Calu3 (cell line): ENCODE data around the gene ABRACL. TPM values are rescaled to one million over a fixed set of nuclear protein-coding genes. Genes with fewer than 3 reads are reported as not detected.
"Not testable (repeated sequence)": the region's sequence is repeated elsewhere in the genome, so short reads cannot be mapped to it uniquely, and the experiment has no call there.

ENCODE experiments used
- BruUV-seq: library from RNA; stranded (reverse); fragments of 400-500 nt; replicated peaks from 2 replicates; lab custom pipeline; 2021; lab: Mats Ljungman, UMichigan
- CTCF ChIA-PET: fragments of 300-600 bp; sonication (Branson Sonifier 250); formaldehyde crosslinking; loops from one replicate; lab custom pipeline; 2022; ENCODE audit warnings: antibody characterized with exemption; lab: Charles Lee
- DNase-seq: peaks from one replicate; pipeline ENCODE4 v3.0.0; 2022
- H3K27ac Mint-ChIP-seq: one replicate; pipeline ENCODE4 v1.8.0; 2022; ENCODE audit warnings: mixed read lengths; ENCODE audit not compliant: unreplicated experiment
- H3K27me3 Mint-ChIP-seq: one replicate; pipeline ENCODE4 v1.8.0; 2022; ENCODE audit warnings: mixed read lengths; ENCODE audit not compliant: unreplicated experiment
- H3K36me3 Mint-ChIP-seq: one replicate; pipeline ENCODE4 v1.8.0; 2022; ENCODE audit warnings: mild to moderate bottlenecking, moderate library complexity, mixed read lengths; ENCODE audit not compliant: insufficient read depth, unreplicated experiment
- H3K4me1 Mint-ChIP-seq: one replicate; pipeline ENCODE4 v1.8.0; 2022; ENCODE audit warnings: mild to moderate bottlenecking, low read depth, mixed read lengths; ENCODE audit not compliant: unreplicated experiment
- H3K4me3 Mint-ChIP-seq: one replicate; pipeline ENCODE4 v1.8.0; 2022; ENCODE audit warnings: mild to moderate bottlenecking, low read depth, moderate library complexity, mixed read lengths; ENCODE audit not compliant: unreplicated experiment
- H3K9me3 Mint-ChIP-seq: one replicate; pipeline ENCODE4 v1.8.0; 2022; ENCODE audit warnings: low read depth, mixed read lengths; ENCODE audit not compliant: unreplicated experiment
- CTCF ChIP-seq: fragments of 200-600 bp; IDR thresholded peaks from one replicate; pipeline ENCODE4 v1.8.0; 2022; ENCODE audit warnings: antibody characterized with exemption; ENCODE audit not compliant: unreplicated experiment
- intact Hi-C: fragments of 100-400 bp; cut with micrococcal nuclease; formaldehyde crosslinking; loops from one replicate; pipeline ENCODE4 v1.10.0; 2022; ENCODE audit not compliant: unreplicated experiment
- total RNA-seq: library from RNA; stranded (reverse); gene quantifications from 2 replicates; pipeline ENCODE4 v1.2.3, GENCODE V29; 2022

The ABRACL gene
- total RNA-seq, 1 experiment from 2014 or later: 40.4 TPM

GRCh38 chr6:139047677-139048076 is 19.1 kb downstream of the ABRACL start:
- DNase-seq: no peak
- no peak overlapping the region for H3K27ac Mint-ChIP-seq
- intact Hi-C loops: no loop called here
- H3K4me1 Mint-ChIP-seq: no peaks in the 10 kb centered on the region
- no peaks in the 10 kb centered on the region for H3K9me3 Mint-ChIP-seq
- BruUV-seq: no TSS peak
- no peaks in the 10 kb centered on the region for H3K27me3 Mint-ChIP-seq
- H3K4me3 Mint-ChIP-seq: no peak overlapping the region
- no peaks in the 10 kb centered on the region for H3K36me3 Mint-ChIP-seq
- CTCF ChIA-PET: interaction anchor here (0.7 kb wide), 1 partner anchor 821 kb away, joined by 3 read pairs; no protein-coding TSS in a partner anchor
- TF ChIP-seq CTCF: no peak

GRCh38 chr6:139048912-139049311 is 20.4 kb downstream of the ABRACL start:
- CTCF ChIA-PET: interaction anchor here (0.6 kb wide), 1 partner anchor 30 kb away, joined by 7 read pairs; no protein-coding TSS in a partner anchor
- DNase-seq, H3K9me3 Mint-ChIP-seq, intact Hi-C loops, H3K36me3 Mint-ChIP-seq, H3K27me3 Mint-ChIP-seq, H3K27ac Mint-ChIP-seq, H3K4me1 Mint-ChIP-seq, H3K4me3 Mint-ChIP-seq, BruUV-seq: not testable (repeated sequence)

GRCh38 chr6:139050131-139050769 is 21.7 kb downstream of the ABRACL start:
- intact Hi-C loops, BruUV-seq, DNase-seq, H3K4me1 Mint-ChIP-seq, H3K4me3 Mint-ChIP-seq, H3K27me3 Mint-ChIP-seq, H3K27ac Mint-ChIP-seq, H3K9me3 Mint-ChIP-seq, H3K36me3 Mint-ChIP-seq, CTCF ChIA-PET: not testable (repeated sequence)

- no peak for TF ChIP-seq CTCF
- CTCF ChIA-PET: no interaction called here
- no peak for DNase-seq
Measured at GRCh38 chr6:139050770-139051313, 22.3 kb downstream of the ABRACL start.

GRCh38 chr6:139051396-139052060 is 23.0 kb downstream of the ABRACL start:
- Mint-ChIP-seq H3K4me3 (no peak overlapping the region), H3K36me3 (no peaks in the 10 kb centered on the region), H3K27ac (no peak overlapping the region), H3K4me1 (no peaks in the 10 kb centered on the region), H3K9me3 (no peaks in the 10 kb centered on the region), H3K27me3 (no peaks in the 10 kb centered on the region)
- DNase-seq: no peak
- no peak for TF ChIP-seq CTCF
- CTCF ChIA-PET: no interaction called here
- intact Hi-C loops: no loop called here
- BruUV-seq: no TSS peak

More at GRCh38 chr6:139050770-139051313, 22.3 kb downstream of the ABRACL start:
- BruUV-seq: no TSS peak
- Mint-ChIP-seq H3K36me3 (no peaks in the 10 kb centered on the region), H3K4me3 (no peak overlapping the region), H3K4me1 (no peaks in the 10 kb centered on the region), H3K27me3 (no peaks in the 10 kb centered on the region), H3K9me3 (no peaks in the 10 kb centered on the region), H3K27ac (no peak overlapping the region)
- intact Hi-C loops: no loop called here
